Left ventricle myocardium inferior (tissue), 1 donor: ENCODE results near the gene IL34. TPM values are rescaled to one million over a fixed set of nuclear protein-coding genes. Genes with fewer than 3 reads are reported as not detected.

ENCODE experiments used
- DNase-seq: peaks from one replicate; pipeline ENCODE4 v3.0.0-alpha.2; 2020
- H3K27ac ChIP-seq: fragments of 200-600 bp; replicated peaks from 2 replicates; pipeline ENCODE4 v1.8.0; 2021
- H3K27me3 ChIP-seq: fragments of 200-600 bp; 2 replicates; pipeline ENCODE4 v1.8.0; 2021; ENCODE audit warnings: low read depth
- H3K36me3 ChIP-seq: fragments of 200-600 bp; 2 replicates; pipeline ENCODE4 v1.8.0; 2021
- H3K4me1 ChIP-seq: fragments of 200-600 bp; 2 replicates; pipeline ENCODE4 v1.8.0; 2021
- H3K4me3 ChIP-seq: fragments of 200-600 bp; 2 replicates; pipeline ENCODE4 v1.8.0; 2021; ENCODE audit warnings: mild to moderate bottlenecking, moderate library complexity
- H3K9me3 ChIP-seq: fragments of 200-600 bp; replicated peaks from 2 replicates; pipeline ENCODE4 v1.8.0; 2021
- intact Hi-C: fragments of 100-400 bp; cut with micrococcal nuclease; formaldehyde crosslinking; loops from one replicate; pipeline ENCODE4 v1.11.0; 2022
- total RNA-seq: library from RNA; stranded (reverse); fragmentation: NEBNext Ultra II Directional; extraction: Animal tissue kit (Norgen Biotek cat#: 25700); gene quantifications from one replicate; pipeline ENCODE4 v1.2.1, GENCODE V29; 2021
- TF ChIP-seq, protein P1 (sequence below): fragments of 200-600 bp; IDR thresholded peaks from 2 replicates; pipeline ENCODE4 v1.8.0; 2021; ENCODE audit warnings: antibody characterized with exemption, mild to moderate bottlenecking, borderline replicate concordance
- donor health status: DM: no; HTN: yes; CAD: no; lungs with severe emphysema.

IL34 gene
- total RNA-seq, 1 donor from 2014 or later = 2.1 TPM

DNA sequence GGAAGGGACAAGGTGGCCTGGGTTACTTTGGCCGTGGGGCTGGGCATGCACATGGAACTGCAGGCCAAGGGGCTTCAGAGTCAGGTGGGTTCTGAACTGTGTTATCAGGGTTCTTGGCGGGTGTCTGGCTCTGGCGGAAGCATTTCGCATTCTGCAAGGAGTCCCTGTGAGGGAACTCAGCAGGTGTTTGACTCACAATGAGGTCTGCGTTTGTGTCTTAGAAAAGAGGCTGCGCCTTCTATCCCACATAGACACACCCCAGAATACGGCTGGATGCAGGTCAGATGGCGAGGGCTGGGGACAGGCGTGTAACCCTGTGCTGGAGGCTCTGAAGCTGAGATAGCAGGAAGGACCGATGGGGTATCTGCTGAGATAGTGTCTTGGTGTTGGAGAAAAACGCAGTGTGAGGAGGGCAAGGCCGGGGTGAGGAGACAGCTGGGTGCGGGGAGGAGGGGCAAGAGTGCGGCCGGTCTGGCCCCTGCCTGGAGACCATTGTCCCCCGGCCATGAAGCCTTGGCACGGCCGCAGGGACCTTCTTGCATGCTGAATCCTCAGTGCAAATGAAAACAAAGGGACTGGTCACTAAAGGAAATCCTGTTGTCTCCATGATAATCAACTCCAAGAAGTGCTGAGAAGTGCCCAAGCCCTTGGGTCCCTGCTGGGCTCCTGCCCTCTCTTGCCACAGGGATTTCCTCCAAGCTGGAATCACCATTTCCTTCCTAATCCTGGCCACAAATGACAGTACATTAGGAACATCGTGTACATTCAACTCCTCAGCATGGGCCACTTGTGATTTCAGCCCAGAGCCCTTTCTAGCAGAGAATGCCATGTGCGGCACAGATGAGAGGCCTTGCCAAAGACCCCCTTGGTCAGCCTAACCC, 62.2 kb downstream of the IL34 start:
- Histone ChIP-seq H3K9me3 (no peaks in the 10 kb centered on the region), H3K27ac (no peak overlapping the region), H3K4me1 (peaks cover 53% of the 10 kb centered on the region), H3K4me3 (no peak overlapping the region), H3K27me3 (no peaks in the 10 kb centered on the region), H3K36me3 (no peaks in the 10 kb centered on the region)
- no peak for DNase-seq
- intact Hi-C loops = no loop called here
- TF ChIP-seq, protein P1, sequence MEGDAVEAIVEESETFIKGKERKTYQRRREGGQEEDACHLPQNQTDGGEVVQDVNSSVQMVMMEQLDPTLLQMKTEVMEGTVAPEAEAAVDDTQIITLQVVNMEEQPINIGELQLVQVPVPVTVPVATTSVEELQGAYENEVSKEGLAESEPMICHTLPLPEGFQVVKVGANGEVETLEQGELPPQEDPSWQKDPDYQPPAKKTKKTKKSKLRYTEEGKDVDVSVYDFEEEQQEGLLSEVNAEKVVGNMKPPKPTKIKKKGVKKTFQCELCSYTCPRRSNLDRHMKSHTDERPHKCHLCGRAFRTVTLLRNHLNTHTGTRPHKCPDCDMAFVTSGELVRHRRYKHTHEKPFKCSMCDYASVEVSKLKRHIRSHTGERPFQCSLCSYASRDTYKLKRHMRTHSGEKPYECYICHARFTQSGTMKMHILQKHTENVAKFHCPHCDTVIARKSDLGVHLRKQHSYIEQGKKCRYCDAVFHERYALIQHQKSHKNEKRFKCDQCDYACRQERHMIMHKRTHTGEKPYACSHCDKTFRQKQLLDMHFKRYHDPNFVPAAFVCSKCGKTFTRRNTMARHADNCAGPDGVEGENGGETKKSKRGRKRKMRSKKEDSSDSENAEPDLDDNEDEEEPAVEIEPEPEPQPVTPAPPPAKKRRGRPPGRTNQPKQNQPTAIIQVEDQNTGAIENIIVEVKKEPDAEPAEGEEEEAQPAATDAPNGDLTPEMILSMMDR = no peak

DNA sequence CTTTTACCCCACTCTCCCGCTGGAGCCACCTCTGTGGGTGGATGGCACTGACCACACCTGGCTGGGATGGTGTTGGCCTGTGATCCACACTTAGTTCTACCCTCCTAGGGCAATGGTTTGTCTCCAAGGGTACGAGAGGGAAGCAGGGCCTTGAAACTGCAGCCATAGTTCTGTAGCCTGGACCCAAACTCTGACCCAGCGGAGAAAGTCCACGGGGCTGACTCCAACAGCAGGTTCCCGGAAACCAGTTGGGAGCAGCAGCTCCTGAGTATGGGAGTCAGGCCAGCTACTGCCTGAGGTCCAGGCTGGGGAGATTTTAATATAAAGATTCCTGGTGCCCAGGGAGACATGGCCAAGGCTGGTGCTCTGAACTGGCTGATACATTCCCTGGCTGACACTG, 63.1 kb downstream of the IL34 start:
- Histone ChIP-seq H3K9me3 (no peaks in the 10 kb centered on the region), H3K27ac (no peak overlapping the region), H3K36me3 (no peaks in the 10 kb centered on the region), H3K4me1 (peaks cover 49% of the 10 kb centered on the region), H3K27me3 (no peaks in the 10 kb centered on the region), H3K4me3 (no peak overlapping the region)
- intact Hi-C loops = no loop called here
- TF ChIP-seq, protein P1 = no peak
- DNase-seq = no peak

DNA sequence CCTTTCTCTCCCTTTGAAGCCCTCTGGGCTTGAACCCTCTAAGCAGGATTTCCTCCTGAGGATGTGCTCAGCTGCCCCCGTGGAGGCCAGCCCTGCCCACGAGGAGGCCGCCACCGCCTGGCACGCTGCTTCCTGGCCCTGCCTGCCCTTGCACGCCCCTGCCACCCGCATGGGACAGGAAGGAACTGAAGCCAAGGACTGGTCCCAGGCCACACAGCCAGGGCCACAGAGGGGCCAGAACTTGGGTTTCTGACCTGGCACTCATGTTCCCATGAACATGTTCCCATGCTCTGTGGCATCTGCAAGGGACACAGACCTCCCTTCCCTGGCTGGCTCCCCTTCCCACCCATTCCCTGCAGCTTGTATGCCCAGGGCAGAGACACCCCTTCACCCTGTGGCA, 63.6 kb downstream of the IL34 start:
- no peak overlapping the region for H3K27ac ChIP-seq
- intact Hi-C loops = no loop called here
- H3K4me1 ChIP-seq = peaks cover 53% of the 10 kb centered on the region
- TF ChIP-seq, protein P1 = no peak
- DNase-seq = no peak
- H3K27me3 ChIP-seq = no peaks in the 10 kb centered on the region
- no peaks in the 10 kb centered on the region for H3K9me3 ChIP-seq
- no peaks in the 10 kb centered on the region for H3K36me3 ChIP-seq
- H3K4me3 ChIP-seq = no peak overlapping the region

Other genes starting within 250 kb of the IL34 start
- 22.3 TPM for gene ST3GAL2, start 207.5 kb upstream of the IL34 start, total RNA-seq
- gene FCSK, start 192.0 kb upstream of the IL34 start, total RNA-seq = 7.4 TPM
- 43.7 TPM for gene COG4, start 123.0 kb upstream of the IL34 start, total RNA-seq
- 129 TPM for gene SF3B3, start 122.7 kb upstream of the IL34 start, total RNA-seq
- gene MTSS2, start 39.5 kb downstream of the IL34 start, total RNA-seq = 83.9 TPM
- gene VAC14, start 154.6 kb downstream of the IL34 start, total RNA-seq = 21.0 TPM